ENCODE results near the gene BBS9.

BBS9 gene

DNA sequence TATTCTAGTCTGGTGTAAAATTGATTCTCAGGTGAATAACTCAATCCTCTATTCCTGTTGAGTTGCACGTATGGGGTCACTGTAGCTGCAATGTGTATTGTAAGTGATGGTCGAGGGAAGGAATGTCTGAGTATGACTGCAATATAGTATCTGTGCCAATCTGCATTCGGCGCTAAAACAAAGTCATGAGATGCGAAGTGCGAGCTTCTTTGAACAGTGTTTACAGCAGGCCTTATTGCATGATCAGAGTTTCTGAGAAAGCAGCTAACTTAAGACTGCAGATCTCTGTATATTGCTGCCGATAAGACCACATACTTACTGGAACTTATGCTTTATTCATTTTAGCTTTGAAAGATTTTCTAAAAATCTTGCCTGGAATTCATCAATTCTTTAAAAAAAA, 434.3 kb downstream of the BBS9 start:
- H2AFZ ChIP-seq (ENCODE audit: low read length), result no peak overlapping the region
- no peaks in the 10 kb centered on the region for H4K20me1 ChIP-seq (ENCODE audit: insufficient read depth, low read length, poor library complexity, severe bottlenecking)
- peaks cover 9% of the 10 kb centered on the region for H3K4me1 ChIP-seq (ENCODE audit: insufficient read depth, low read length, poor library complexity, severe bottlenecking)
- no peaks in the 10 kb centered on the region for H3K9me2 ChIP-seq (replicated peaks; ENCODE audit: low read depth, low read length)
- H3K4me3 ChIP-seq (ENCODE audit: low read length, poor library complexity, severe bottlenecking), result no peak overlapping the region
- no peak overlapping the region for H3K4me2 ChIP-seq (ENCODE audit: low read depth, low read length, poor library complexity, severe bottlenecking)
- no peak overlapping the region for H3K9ac ChIP-seq (ENCODE audit: low read depth, low read length, poor library complexity, severe bottlenecking)
- H3K9me3 ChIP-seq (ENCODE audit: insufficient read depth, low read depth, low read length), result no peaks in the 10 kb centered on the region
- no peaks in the 10 kb centered on the region for H3F3A ChIP-seq (ENCODE audit: low read depth)
- TF ChIP-seq, protein P1, sequence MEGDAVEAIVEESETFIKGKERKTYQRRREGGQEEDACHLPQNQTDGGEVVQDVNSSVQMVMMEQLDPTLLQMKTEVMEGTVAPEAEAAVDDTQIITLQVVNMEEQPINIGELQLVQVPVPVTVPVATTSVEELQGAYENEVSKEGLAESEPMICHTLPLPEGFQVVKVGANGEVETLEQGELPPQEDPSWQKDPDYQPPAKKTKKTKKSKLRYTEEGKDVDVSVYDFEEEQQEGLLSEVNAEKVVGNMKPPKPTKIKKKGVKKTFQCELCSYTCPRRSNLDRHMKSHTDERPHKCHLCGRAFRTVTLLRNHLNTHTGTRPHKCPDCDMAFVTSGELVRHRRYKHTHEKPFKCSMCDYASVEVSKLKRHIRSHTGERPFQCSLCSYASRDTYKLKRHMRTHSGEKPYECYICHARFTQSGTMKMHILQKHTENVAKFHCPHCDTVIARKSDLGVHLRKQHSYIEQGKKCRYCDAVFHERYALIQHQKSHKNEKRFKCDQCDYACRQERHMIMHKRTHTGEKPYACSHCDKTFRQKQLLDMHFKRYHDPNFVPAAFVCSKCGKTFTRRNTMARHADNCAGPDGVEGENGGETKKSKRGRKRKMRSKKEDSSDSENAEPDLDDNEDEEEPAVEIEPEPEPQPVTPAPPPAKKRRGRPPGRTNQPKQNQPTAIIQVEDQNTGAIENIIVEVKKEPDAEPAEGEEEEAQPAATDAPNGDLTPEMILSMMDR (conservative IDR thresholded peaks at IDR 0.05; ENCODE audit: low read length), result no peak
- TF ChIP-seq EZH2phosphoT487 (IDR thresholded peaks at IDR 0.05; ENCODE audit: borderline replicate concordance), result no peak
- H3K36me3 ChIP-seq (ENCODE audit: insufficient read depth, low read length), result no peaks in the 10 kb centered on the region
- H3K27me3 ChIP-seq (ENCODE audit: insufficient read depth, low read length, poor library complexity, severe bottlenecking), result no peaks in the 10 kb centered on the region
- no peaks in the 10 kb centered on the region for H3K79me2 ChIP-seq (ENCODE audit: insufficient read depth, low read length)

DNA sequence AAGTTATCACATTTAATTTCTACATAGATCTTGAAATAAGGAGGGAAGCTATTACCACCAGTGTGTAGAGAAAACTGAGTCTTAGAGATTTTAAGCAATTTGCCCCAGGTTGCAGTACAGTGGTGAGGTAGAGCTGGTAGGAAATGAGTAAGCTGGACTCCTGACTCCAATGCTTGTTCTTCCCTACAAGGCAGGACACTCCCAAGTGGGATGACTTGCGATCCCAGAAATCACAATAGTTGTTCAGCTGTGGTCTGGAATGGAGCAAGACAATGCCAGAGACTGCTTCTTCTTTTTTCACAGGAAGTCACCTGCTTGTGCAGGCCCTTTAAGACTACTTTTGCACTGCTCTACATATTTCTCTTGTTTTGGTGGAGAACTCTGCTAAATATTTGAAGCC, 448.8 kb downstream of the BBS9 start:
- H3F3A ChIP-seq (ENCODE audit: low read depth), result no peaks in the 10 kb centered on the region
- H3K4me2 ChIP-seq (ENCODE audit: low read depth, low read length, poor library complexity, severe bottlenecking), result no peak overlapping the region
- no peak overlapping the region for H3K9ac ChIP-seq (ENCODE audit: low read depth, low read length, poor library complexity, severe bottlenecking)
- peak overlapping the region; percentile 61; the same call in 1 of the 2 replicates for H2AFZ ChIP-seq (ENCODE audit: low read length)
- no peaks in the 10 kb centered on the region for H3K79me2 ChIP-seq (ENCODE audit: insufficient read depth, low read length)
- H3K27me3 ChIP-seq (ENCODE audit: insufficient read depth, low read length, poor library complexity, severe bottlenecking), result no peaks in the 10 kb centered on the region
- H3K36me3 ChIP-seq (ENCODE audit: insufficient read depth, low read length), result no peaks in the 10 kb centered on the region
- H3K4me1 ChIP-seq (ENCODE audit: insufficient read depth, low read length, poor library complexity, severe bottlenecking), result no peaks in the 10 kb centered on the region
- TF ChIP-seq, protein P1 (conservative IDR thresholded peaks at IDR 0.05; ENCODE audit: low read length), result no peak
- no peak for TF ChIP-seq EZH2phosphoT487 (IDR thresholded peaks at IDR 0.05; ENCODE audit: borderline replicate concordance)
- H3K4me3 ChIP-seq (ENCODE audit: low read length, poor library complexity, severe bottlenecking), result no peak overlapping the region
- no peaks in the 10 kb centered on the region for H4K20me1 ChIP-seq (ENCODE audit: insufficient read depth, low read length, poor library complexity, severe bottlenecking)
- no peaks in the 10 kb centered on the region for H3K9me3 ChIP-seq (ENCODE audit: insufficient read depth, low read depth, low read length)
- H3K9me2 ChIP-seq (replicated peaks; ENCODE audit: low read depth, low read length), result no peaks in the 10 kb centered on the region

DNA sequence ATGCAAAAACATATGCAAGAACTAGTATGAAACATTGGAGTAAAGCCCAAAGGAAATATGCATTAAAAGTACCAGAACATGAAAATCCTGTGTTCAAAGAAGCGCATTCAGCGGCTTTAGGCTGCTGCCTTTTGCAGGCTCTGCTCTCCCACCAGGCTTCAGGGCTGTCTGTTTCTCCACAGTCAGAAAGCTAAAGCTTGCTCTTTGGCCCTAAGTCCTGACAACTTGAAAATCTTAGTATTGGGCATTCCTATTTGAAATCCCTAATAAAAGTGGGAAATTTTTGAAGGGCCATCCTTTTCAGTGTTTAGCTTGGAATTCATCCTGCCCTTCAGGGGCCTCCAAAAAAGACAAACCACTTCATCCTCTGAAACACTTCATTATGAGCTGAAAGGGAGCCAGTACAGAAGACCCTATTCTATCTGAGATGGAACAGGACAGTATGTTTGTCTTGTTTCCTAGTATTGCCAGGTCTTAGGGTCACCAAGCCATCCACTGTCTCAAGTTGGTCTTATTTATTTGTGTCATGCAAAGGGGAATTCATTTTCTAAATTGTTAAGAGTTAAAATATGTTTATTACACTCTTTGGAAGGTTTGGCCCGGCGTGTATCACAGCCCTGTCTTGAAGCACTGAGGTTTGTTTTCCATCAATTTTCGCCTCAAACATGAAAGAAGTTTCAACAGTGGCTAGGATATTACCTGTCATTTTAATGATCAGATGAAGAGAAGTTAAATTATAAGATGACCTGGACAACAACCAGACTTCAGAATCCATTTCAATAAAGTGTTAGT, 449.7 kb downstream of the BBS9 start:
- Histone ChIP-seq H3K4me1 (ENCODE audit: insufficient read depth, low read length, poor library complexity, severe bottlenecking) (no peaks in the 10 kb centered on the region), H3K9me3 (ENCODE audit: insufficient read depth, low read depth, low read length) (no peaks in the 10 kb centered on the region), H4K20me1 (ENCODE audit: insufficient read depth, low read length, poor library complexity, severe bottlenecking) (no peaks in the 10 kb centered on the region), H3K4me3 (ENCODE audit: low read length, poor library complexity, severe bottlenecking) (no peak overlapping the region), H3F3A (ENCODE audit: low read depth) (no peaks in the 10 kb centered on the region), H3K4me2 (ENCODE audit: low read depth, low read length, poor library complexity, severe bottlenecking) (no peak overlapping the region), H3K36me3 (ENCODE audit: insufficient read depth, low read length) (no peaks in the 10 kb centered on the region), H3K79me2 (ENCODE audit: insufficient read depth, low read length) (no peaks in the 10 kb centered on the region), H2AFZ (ENCODE audit: low read length) (no peak overlapping the region; the same call in 1 of the 2 replicates), H3K9ac (ENCODE audit: low read depth, low read length, poor library complexity, severe bottlenecking) (no peak overlapping the region), H3K9me2 (replicated peaks; ENCODE audit: low read depth, low read length) (no peaks in the 10 kb centered on the region), H3K27me3 (ENCODE audit: insufficient read depth, low read length, poor library complexity, severe bottlenecking) (no peaks in the 10 kb centered on the region)
- no peak for TF ChIP-seq EZH2phosphoT487 (IDR thresholded peaks at IDR 0.05; ENCODE audit: borderline replicate concordance)
- TF ChIP-seq, protein P1 (conservative IDR thresholded peaks at IDR 0.05; ENCODE audit: low read length), result no peak

All from Loucy (cell line).